RWPE1 (cell line): Measurements from ENCODE around the gene CCDC30.

ENCODE experiments used
- CTCF ChIA-PET: fragments of 350-600 bp; sonication (Branson Sonifier 250); formaldehyde crosslinking; extraction: SDS; loops from one replicate; lab custom pipeline; 2021; lab: Yijun Ruan, JAX
- POLR2A ChIA-PET: fragments of 400-600 bp; formaldehyde crosslinking; extraction: SDS; loops from one replicate; lab custom pipeline; 2020; ENCODE audit warnings: antibody characterized with exemption; ENCODE audit not compliant: low non-redundant PET; lab: Yijun Ruan, JAX
- DNase-seq: peaks from one replicate; pipeline ENCODE4 v3.0.0; 2012; ENCODE audit warnings: low spot score
- H3K27ac ChIP-seq: fragments of 450-650 bp; 2 replicates; pipeline ENCODE4 v1.5.1; 2017
- TF ChIP-seq, protein P1 (sequence below): fragments of 450-650 bp; conservative IDR thresholded peaks from 2 replicates; pipeline ENCODE4 v1.5.1; 2017; ENCODE audit warnings: low read depth, mild to moderate bottlenecking

The CCDC30 gene

DNA sequence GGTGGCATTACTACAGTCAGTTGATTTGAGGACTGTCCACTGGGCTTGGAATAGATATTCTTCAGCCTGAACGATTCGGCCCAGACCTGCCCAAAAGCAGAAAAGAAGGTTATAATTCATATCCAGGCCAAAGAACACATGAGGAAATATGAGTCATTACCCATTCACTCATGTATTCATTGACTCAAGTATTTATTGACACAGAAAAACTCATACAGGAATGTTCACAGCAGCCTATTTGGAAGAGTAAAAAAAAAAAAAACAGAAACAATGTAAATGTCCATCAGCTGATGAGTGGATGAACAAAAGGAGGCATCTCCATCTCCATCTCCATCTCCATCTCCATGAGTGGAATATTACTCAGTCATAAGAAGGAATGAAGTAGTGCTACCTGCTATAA lies 23.1 kb upstream of the CCDC30 start:
- no peak overlapping the region for H3K27ac ChIP-seq
- CTCF ChIA-PET: no interaction called here
- DNase-seq: peak; percentile 77
- TF ChIP-seq, protein P1, sequence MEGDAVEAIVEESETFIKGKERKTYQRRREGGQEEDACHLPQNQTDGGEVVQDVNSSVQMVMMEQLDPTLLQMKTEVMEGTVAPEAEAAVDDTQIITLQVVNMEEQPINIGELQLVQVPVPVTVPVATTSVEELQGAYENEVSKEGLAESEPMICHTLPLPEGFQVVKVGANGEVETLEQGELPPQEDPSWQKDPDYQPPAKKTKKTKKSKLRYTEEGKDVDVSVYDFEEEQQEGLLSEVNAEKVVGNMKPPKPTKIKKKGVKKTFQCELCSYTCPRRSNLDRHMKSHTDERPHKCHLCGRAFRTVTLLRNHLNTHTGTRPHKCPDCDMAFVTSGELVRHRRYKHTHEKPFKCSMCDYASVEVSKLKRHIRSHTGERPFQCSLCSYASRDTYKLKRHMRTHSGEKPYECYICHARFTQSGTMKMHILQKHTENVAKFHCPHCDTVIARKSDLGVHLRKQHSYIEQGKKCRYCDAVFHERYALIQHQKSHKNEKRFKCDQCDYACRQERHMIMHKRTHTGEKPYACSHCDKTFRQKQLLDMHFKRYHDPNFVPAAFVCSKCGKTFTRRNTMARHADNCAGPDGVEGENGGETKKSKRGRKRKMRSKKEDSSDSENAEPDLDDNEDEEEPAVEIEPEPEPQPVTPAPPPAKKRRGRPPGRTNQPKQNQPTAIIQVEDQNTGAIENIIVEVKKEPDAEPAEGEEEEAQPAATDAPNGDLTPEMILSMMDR: no peak
- POLR2A ChIA-PET: no interaction called here

DNA sequence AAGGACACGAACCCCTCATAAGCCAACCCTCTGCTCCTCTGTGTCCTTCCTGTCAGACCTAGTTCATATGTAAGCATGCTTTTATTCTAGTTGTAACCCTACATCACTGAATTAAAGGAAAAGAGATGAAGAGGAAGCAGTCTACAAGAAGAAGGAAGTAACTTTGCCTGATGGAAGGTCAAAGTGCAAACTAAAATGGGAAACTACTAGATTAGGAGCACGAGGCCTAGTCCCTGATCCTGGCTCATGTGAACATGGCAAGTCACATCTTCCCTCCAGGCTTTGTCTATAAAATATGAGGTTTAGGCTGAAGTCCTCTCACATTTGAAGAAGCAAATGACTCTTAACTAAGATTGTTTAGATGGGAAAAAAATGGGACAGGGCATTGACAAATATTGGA lies 20.4 kb upstream of the CCDC30 start:
- DNase-seq: no peak
- POLR2A ChIA-PET: no interaction called here
- TF ChIP-seq, protein P1: no peak

DNA sequence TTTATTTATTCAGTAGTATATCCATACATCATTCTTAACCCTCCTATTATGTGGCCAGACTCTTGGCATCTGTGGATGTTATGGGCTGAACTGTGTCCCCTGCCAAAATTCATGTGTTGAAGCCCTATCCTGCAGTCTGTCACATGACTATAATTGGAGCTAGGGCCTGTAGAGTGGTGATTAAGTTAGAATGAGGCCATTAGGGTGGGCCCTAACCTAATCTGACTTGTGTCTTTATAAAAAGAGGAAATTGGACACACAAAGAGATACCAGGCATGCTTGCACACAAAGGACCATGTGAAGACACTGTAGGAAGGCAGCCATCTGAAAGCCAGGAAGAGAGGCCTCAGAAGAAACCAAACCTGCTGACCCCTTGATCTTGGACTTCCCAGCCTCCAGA lies 13.8 kb upstream of the CCDC30 start:
- POLR2A ChIA-PET: no interaction called here
- TF ChIP-seq, protein P1: no peak
- CTCF ChIA-PET: no interaction called here
- DNase-seq: no peak
- no peak overlapping the region for H3K27ac ChIP-seq

More for the DNA sequence above, 20.4 kb upstream of the CCDC30 start:
- CTCF ChIA-PET: no interaction called here
- H3K27ac ChIP-seq: no peak overlapping the region

DNA sequence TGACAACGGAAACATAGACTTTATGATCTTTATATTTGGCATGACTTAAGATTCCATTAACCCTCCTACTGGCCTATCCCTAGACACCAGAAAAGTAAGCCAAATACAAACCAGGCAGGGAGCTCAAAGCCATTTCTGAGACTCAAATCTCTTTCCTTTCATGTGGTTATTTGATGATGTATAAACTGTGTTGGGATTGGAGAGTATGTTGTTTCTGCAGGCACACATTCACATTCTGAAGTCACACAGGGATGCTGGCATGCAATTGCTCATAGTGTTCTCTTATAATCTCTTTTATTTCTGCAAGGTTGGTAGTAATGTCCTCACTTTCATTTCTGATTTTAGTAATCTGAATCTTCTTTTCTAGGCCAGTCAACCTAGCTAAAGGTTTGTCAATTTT lies 13.0 kb upstream of the CCDC30 start:
- TF ChIP-seq, protein P1: no peak
- no peak overlapping the region for H3K27ac ChIP-seq
- POLR2A ChIA-PET: no interaction called here
- no peak for DNase-seq
- CTCF ChIA-PET: interaction anchor here (0.8 kb wide), 1 partner anchor 128 kb away, joined by 3 read pairs; no protein-coding TSS in a partner anchor

DNA sequence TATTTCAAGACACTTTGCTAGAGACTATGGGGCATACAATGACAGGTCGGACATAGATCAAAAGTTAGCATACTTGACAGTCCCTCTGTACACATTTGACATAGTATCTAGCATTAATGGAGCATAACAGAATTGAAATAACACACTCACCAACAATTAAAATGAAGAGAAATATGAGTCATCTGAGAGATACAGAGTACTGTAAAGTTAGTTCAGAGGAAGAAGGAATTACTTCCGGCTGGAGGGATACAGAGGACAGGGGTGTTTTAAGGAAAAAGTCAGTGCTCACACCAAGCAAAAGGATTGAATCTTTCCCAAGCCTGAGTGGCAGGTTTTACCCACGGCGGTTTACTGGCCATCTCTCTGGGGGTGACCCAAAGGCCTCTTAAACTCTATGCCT lies 9.7 kb upstream of the CCDC30 start:
- POLR2A ChIA-PET: no interaction called here
- TF ChIP-seq, protein P1: no peak
- CTCF ChIA-PET: no interaction called here
- no peak for DNase-seq
- no peak overlapping the region for H3K27ac ChIP-seq

DNA sequence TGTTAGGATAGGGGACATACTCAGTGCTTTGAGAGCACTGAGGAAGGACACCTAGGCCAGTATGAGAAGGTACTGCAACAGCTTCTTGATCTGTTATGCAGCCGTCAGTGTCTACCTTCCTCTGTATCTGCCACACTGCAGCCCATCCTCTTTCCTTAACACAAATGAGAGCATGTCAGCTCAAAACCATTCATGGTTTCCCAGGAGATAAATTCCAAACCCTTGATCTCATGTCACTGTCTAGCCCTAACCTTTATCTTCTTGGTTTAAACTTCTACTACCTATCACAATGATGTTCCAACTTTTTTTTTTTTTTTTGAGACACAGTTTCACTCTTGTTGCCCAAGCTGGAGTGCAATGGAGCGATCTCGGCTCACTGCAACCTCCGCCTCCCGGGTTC lies 8.7 kb upstream of the CCDC30 start:
- no peak for DNase-seq
- ChIA-PET CTCF (no interaction called here), POLR2A (no interaction called here)
- TF ChIP-seq, protein P1: no peak
- H3K27ac ChIP-seq: no peak overlapping the region
